ENCODE measurements around the gene RAD9A. TPM values are rescaled to one million over a fixed set of nuclear protein-coding genes. Genes with fewer than 3 reads are reported as not detected.
A peak's percentile ranks its signal among the peaks of the same experiment; 100 is the strongest.

RAD9A gene
- total and polyA plus RNA-seq, 9 of the 15 experiments (the other 6 are each of a cell fraction or from before 2014, with no cell fraction given) = 1.4 to 41.2 (median 16.1) TPM

DNA sequence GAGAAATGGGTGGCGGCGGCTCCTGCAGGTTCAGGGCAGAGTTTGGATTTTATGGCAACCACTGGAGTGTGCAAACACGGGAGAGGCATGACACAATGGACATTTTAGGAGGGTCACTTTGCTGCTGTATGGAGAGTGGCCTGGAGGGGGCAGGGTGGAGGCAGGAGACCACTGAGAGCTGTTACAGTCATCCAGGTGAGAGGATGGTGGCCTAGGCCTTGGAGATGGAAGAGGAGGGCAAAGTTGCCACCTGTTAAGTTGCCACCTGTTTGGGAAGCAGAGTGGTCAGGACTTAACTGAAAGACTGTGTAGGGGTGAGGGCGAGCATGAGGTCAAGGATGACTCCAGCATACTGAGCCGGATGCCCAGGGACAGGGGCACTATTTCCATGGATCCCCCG, 2.3 kb upstream of the RAD9A start:
- POLR2A ChIA-PET = interaction anchor here (0.5 to 0.8 kb wide), 4 partner anchors 8 to 414 kb away, joined by 3 to 4 read pairs (median 4); no protein-coding TSS in a partner anchor
- H2AFZ ChIP-seq (ENCODE audit: low read depth, low read length) = no peak overlapping the region
- WGBS (ENCODE audit: insufficient coverage, low coverage, missing lambda C conversion rate) = 56% methylated on average over 4 of the region's 6 CpGs
- FAIRE-seq (peak; percentile 87), ATAC-seq (peak; percentile 76), DNase-seq (ENCODE audit: extremely low read depth in 1 of 4, low spot score in 3 of 4) (peak; percentile 57 to 77 (median 65))
- no TSS peak for BruUV-seq (replicated peaks)
- no peak overlapping the region for H3K4me2 ChIP-seq (ENCODE audit: insufficient read depth, low read length)
- H3K4me1 ChIP-seq (replicated peaks in 1 of 2; ENCODE audit: control insufficient read depth in 2 of 2, insufficient read depth in 2 of 2, low read length in 2 of 2) = peaks cover 7 to 56% of the 10 kb centered on the region in 2 experiments; a peak in 4 of 5 replicates
- no peaks in the 10 kb centered on the region; the same call in 1 of the 2 replicates for H4K20me1 ChIP-seq (replicated peaks; ENCODE audit: control insufficient read depth, insufficient read depth, low read length)
- peaks cover 3% of the 10 kb centered on the region for H3K9me1 ChIP-seq (ENCODE audit: control insufficient read depth, insufficient read depth, low read length)
- CTCF ChIA-PET (ENCODE audit: low intra/inter-chr PET ratio) = no interaction called here
- H3K4me3 ChIP-seq = no peak overlapping the region
- no peaks in the 10 kb centered on the region for H3K9me3 ChIP-seq (replicated peaks; ENCODE audit: control insufficient read depth, insufficient read depth, low read depth, low read length)
- H3K36me3 ChIP-seq (ENCODE audit: control insufficient read depth, insufficient read depth, low read length) = peaks cover 13% of the 10 kb centered on the region; the same call in 2 of the 3 replicates
- in situ Hi-C loops (cut with MboI) = no loop called here
- peak overlapping the region in 1 of 2 experiments; percentile 11; a peak in 1 of 4 replicates for H3K9ac ChIP-seq (ENCODE audit: insufficient read depth in 1 of 2, low read depth in 2 of 2, low read length in 2 of 2)
- H3K27ac ChIP-seq (ENCODE audit: extremely low read depth, low read depth, low read length) = no peak overlapping the region
- no peaks in the 10 kb centered on the region for H3K27me3 ChIP-seq (ENCODE audit: control insufficient read depth in 2 of 2, insufficient read depth in 2 of 2, low read length in 2 of 2)
- intact Hi-C loops (cut with micrococcal nuclease) = no loop called here
- peaks cover 25% of the 10 kb centered on the region for H3K79me2 ChIP-seq (ENCODE audit: control insufficient read depth, insufficient read depth, low read length)
- TF ChIP-seq NR3C1 (CRISPR knock-in tag; IDR thresholded peaks at IDR 0.05) (no peak), SMC3 (conservative IDR thresholded peaks at IDR 0.05; ENCODE audit: insufficient read depth, low read depth, low read length) (peak; percentile 64), MEIS2 (IDR thresholded peaks at IDR 0.05; ENCODE audit: partially characterized antibody) (no peak), FOXM1 (IDR thresholded peaks at IDR 0.05; ENCODE audit: low read depth) (no peak), FOXM1 (CRISPR knock-in tag; IDR thresholded peaks at IDR 0.05; ENCODE audit: low read depth) (no peak), HDAC1 (IDR thresholded peaks at IDR 0.05) (0 out of 4 replicates have a peak, but pooled peaks of 1 of the 2 experiments have one; percentile 22), KLF16 (IDR thresholded peaks at IDR 0.05) (0 out of 2 replicates have a peak, but pooled peaks have one; percentile 15), ZNF764 (CRISPR knock-in tag; IDR thresholded peaks at IDR 0.05; ENCODE audit: low read depth) (peak; percentile 67; the same call in 1 of the 2 replicates), SP1 (CRISPR knock-in tag; IDR thresholded peaks at IDR 0.05) (peak; percentile 46; the same call in 1 of the 2 replicates), XRCC5 (IDR thresholded peaks at IDR 0.05; ENCODE audit: low read depth, low read length) (0 out of 2 replicates have a peak, but pooled peaks have one; percentile 47), NBN (IDR thresholded peaks at IDR 0.05; ENCODE audit: low read depth) (no peak), CHD4 (IDR thresholded peaks at IDR 0.05; ENCODE audit: insufficient read depth, insufficient replicate concordance, low read depth, low read length, poor library complexity, severe bottlenecking) (no peak), MCM7 (IDR thresholded peaks at IDR 0.05) (no peak), RCOR1 (IDR thresholded peaks at IDR 0.05; ENCODE audit: borderline replicate concordance in 1 of 2, low read depth in 2 of 2, low read length in 2 of 2) (0 out of 4 replicates have a peak, but pooled peaks of 1 of the 2 experiments have one; percentile 29)
- TF ChIP-seq, protein P1, sequence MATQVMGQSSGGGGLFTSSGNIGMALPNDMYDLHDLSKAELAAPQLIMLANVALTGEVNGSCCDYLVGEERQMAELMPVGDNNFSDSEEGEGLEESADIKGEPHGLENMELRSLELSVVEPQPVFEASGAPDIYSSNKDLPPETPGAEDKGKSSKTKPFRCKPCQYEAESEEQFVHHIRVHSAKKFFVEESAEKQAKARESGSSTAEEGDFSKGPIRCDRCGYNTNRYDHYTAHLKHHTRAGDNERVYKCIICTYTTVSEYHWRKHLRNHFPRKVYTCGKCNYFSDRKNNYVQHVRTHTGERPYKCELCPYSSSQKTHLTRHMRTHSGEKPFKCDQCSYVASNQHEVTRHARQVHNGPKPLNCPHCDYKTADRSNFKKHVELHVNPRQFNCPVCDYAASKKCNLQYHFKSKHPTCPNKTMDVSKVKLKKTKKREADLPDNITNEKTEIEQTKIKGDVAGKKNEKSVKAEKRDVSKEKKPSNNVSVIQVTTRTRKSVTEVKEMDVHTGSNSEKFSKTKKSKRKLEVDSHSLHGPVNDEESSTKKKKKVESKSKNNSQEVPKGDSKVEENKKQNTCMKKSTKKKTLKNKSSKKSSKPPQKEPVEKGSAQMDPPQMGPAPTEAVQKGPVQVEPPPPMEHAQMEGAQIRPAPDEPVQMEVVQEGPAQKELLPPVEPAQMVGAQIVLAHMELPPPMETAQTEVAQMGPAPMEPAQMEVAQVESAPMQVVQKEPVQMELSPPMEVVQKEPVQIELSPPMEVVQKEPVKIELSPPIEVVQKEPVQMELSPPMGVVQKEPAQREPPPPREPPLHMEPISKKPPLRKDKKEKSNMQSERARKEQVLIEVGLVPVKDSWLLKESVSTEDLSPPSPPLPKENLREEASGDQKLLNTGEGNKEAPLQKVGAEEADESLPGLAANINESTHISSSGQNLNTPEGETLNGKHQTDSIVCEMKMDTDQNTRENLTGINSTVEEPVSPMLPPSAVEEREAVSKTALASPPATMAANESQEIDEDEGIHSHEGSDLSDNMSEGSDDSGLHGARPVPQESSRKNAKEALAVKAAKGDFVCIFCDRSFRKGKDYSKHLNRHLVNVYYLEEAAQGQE (IDR thresholded peaks at IDR 0.05; ENCODE audit: borderline replicate concordance) = peak; percentile 58; the same call in 1 of the 2 replicates
- TF ChIP-seq, protein P1 (CRISPR knock-in tag; IDR thresholded peaks at IDR 0.05; ENCODE audit: low read depth) = no peak
